Ishikawa (cell line): Measurements from ENCODE around the gene PLCB4.

ENCODE experiments used
- EGR1 ChIP-seq: IDR thresholded peaks from 2 replicates; pipeline ENCODE4 v1.6.1; 2012
- FOXM1 ChIP-seq: IDR thresholded peaks from 2 replicates; pipeline ENCODE4 v1.6.1; 2012; ENCODE audit warnings: low read depth, borderline replicate concordance
- RAD21 ChIP-seq: IDR thresholded peaks from 2 replicates; pipeline ENCODE4 v1.6.1; 2012; ENCODE audit warnings: low read depth
- TAF1 ChIP-seq: IDR thresholded peaks from 2 replicates; pipeline ENCODE4 v1.6.1; 2012; ENCODE audit warnings: low read depth, mild to moderate bottlenecking
- YY1 ChIP-seq: IDR thresholded peaks from 2 replicates; pipeline ENCODE4 v1.6.1; 2012; ENCODE audit warnings: low read depth
- TF ChIP-seq, protein P1 (sequence below): IDR thresholded peaks from 2 replicates; pipeline ENCODE4 v1.6.1; 2012; ENCODE audit warnings: low read depth, mild to moderate bottlenecking

DNA sequence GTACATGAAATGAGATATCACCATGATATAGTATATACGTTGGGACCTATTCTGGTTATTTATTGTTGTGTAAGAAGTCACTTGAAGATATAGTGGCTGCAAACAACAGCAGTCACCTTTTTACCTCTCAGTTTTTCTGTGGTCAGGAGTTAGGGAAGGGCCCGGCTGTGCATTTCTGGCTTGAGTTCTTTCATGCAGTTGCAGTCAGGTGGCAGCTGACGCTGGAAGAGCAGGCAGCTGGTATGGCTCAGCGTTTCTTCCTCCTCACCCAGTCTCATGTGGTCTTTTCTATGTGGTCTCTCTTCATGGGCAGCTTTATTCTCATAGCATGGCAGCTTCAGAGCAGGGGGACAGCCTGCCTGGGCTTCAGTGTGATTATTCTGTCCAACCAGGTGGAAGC lies 154.4 kb downstream of the PLCB4 start:
- no peak for TF ChIP-seq FOXM1
- TF ChIP-seq TAF1 = no peak
- TF ChIP-seq EGR1 = no peak
- no peak for TF ChIP-seq RAD21
- no peak for TF ChIP-seq YY1
- TF ChIP-seq, protein P1, sequence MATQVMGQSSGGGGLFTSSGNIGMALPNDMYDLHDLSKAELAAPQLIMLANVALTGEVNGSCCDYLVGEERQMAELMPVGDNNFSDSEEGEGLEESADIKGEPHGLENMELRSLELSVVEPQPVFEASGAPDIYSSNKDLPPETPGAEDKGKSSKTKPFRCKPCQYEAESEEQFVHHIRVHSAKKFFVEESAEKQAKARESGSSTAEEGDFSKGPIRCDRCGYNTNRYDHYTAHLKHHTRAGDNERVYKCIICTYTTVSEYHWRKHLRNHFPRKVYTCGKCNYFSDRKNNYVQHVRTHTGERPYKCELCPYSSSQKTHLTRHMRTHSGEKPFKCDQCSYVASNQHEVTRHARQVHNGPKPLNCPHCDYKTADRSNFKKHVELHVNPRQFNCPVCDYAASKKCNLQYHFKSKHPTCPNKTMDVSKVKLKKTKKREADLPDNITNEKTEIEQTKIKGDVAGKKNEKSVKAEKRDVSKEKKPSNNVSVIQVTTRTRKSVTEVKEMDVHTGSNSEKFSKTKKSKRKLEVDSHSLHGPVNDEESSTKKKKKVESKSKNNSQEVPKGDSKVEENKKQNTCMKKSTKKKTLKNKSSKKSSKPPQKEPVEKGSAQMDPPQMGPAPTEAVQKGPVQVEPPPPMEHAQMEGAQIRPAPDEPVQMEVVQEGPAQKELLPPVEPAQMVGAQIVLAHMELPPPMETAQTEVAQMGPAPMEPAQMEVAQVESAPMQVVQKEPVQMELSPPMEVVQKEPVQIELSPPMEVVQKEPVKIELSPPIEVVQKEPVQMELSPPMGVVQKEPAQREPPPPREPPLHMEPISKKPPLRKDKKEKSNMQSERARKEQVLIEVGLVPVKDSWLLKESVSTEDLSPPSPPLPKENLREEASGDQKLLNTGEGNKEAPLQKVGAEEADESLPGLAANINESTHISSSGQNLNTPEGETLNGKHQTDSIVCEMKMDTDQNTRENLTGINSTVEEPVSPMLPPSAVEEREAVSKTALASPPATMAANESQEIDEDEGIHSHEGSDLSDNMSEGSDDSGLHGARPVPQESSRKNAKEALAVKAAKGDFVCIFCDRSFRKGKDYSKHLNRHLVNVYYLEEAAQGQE = no peak
